ENCODE data around the gene FOXP1. TPM values are rescaled to one million over a fixed set of nuclear protein-coding genes. Genes with fewer than 3 reads are reported as not detected.

FOXP1 gene
- total and polyA plus RNA-seq, 2 of the 13 experiments (the other 11 are each of a cell fraction or from before 2014, with no cell fraction given) = 40.4 to 59.0 TPM

DNA sequence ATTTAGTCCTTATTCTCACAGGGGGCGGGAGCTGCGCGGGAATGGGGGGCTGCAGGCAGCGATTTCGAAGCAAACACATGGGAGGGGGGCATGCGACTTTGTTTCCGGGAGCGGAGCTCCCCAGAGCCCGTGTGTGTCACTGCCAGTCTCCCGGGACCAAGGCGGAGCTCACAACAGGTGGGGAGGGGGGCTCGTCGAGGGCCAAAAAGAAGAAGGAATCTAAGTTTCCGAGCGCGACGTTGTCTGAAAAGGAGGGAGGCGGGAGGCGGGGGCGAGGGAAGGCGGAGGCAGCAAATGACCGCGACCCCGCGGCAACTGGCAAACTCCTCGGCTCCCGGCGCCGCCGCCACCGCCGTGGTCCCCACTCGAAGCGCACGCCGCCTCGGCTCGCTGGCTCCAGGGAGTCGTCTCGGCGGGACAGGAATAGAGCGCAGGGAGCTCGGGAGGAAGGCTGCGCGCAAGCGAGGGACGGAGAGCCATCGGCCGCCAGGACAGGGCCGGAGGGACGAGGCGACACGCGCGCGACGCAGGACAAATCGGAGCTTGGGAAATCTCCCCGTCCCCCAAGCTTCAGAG is 1.4 kb downstream of the FOXP1 start (continued):
- TF ChIP-seq, protein P1, sequence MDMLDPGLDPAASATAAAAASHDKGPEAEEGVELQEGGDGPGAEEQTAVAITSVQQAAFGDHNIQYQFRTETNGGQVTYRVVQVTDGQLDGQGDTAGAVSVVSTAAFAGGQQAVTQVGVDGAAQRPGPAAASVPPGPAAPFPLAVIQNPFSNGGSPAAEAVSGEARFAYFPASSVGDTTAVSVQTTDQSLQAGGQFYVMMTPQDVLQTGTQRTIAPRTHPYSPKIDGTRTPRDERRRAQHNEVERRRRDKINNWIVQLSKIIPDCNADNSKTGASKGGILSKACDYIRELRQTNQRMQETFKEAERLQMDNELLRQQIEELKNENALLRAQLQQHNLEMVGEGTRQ (IDR thresholded peaks at IDR 0.05; ENCODE audit: low read depth, low read length) = no peak
- TF ChIP-seq, protein P1 (CRISPR knock-in tag; IDR thresholded peaks at IDR 0.05; ENCODE audit: borderline replicate concordance) = no peak
- TF ChIP-seq TOPORS (CRISPR knock-in tag; IDR thresholded peaks at IDR 0.05) = no peak
- TF ChIP-seq SP4 (CRISPR knock-in tag; IDR thresholded peaks at IDR 0.05) = peak; percentile 29; the same call in 1 of the 2 replicates
- TF ChIP-seq ZNF292 (CRISPR knock-in tag; IDR thresholded peaks at IDR 0.05; ENCODE audit: borderline replicate concordance, low read depth) = no peak
- peak; percentile 13; the same call in 1 of the 2 replicates for TF ChIP-seq FOXO1 (CRISPR knock-in tag; IDR thresholded peaks at IDR 0.05)
- no peak for TF ChIP-seq ZNF354B (CRISPR knock-in tag; IDR thresholded peaks at IDR 0.05)
- TF ChIP-seq, protein P2, sequence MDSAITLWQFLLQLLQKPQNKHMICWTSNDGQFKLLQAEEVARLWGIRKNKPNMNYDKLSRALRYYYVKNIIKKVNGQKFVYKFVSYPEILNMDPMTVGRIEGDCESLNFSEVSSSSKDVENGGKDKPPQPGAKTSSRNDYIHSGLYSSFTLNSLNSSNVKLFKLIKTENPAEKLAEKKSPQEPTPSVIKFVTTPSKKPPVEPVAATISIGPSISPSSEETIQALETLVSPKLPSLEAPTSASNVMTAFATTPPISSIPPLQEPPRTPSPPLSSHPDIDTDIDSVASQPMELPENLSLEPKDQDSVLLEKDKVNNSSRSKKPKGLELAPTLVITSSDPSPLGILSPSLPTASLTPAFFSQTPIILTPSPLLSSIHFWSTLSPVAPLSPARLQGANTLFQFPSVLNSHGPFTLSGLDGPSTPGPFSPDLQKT (CRISPR knock-in tag; IDR thresholded peaks at IDR 0.05; ENCODE audit: borderline replicate concordance) = no peak
- TF ChIP-seq RBFOX2 (IDR thresholded peaks at IDR 0.05; ENCODE audit: low read depth, low read length) = no peak
- no peak for TF ChIP-seq FOXJ3 (CRISPR knock-in tag; IDR thresholded peaks at IDR 0.05; ENCODE audit: borderline replicate concordance)
- TF ChIP-seq, protein P3, sequence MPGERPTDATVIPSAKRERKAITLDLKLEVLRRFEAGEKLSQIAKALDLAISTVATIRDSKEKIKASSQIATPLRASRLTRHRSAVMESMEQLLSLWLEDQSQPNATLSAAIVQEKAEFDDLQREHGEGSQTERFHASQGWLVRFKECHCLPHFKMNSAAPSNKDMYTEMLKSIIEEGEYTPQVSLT (CRISPR knock-in tag; IDR thresholded peaks at IDR 0.05; ENCODE audit: borderline replicate concordance, low read depth) = no peak
- no peak for TF ChIP-seq PAF1 (CRISPR knock-in tag; IDR thresholded peaks at IDR 0.05)
- TF ChIP-seq, protein P4, sequence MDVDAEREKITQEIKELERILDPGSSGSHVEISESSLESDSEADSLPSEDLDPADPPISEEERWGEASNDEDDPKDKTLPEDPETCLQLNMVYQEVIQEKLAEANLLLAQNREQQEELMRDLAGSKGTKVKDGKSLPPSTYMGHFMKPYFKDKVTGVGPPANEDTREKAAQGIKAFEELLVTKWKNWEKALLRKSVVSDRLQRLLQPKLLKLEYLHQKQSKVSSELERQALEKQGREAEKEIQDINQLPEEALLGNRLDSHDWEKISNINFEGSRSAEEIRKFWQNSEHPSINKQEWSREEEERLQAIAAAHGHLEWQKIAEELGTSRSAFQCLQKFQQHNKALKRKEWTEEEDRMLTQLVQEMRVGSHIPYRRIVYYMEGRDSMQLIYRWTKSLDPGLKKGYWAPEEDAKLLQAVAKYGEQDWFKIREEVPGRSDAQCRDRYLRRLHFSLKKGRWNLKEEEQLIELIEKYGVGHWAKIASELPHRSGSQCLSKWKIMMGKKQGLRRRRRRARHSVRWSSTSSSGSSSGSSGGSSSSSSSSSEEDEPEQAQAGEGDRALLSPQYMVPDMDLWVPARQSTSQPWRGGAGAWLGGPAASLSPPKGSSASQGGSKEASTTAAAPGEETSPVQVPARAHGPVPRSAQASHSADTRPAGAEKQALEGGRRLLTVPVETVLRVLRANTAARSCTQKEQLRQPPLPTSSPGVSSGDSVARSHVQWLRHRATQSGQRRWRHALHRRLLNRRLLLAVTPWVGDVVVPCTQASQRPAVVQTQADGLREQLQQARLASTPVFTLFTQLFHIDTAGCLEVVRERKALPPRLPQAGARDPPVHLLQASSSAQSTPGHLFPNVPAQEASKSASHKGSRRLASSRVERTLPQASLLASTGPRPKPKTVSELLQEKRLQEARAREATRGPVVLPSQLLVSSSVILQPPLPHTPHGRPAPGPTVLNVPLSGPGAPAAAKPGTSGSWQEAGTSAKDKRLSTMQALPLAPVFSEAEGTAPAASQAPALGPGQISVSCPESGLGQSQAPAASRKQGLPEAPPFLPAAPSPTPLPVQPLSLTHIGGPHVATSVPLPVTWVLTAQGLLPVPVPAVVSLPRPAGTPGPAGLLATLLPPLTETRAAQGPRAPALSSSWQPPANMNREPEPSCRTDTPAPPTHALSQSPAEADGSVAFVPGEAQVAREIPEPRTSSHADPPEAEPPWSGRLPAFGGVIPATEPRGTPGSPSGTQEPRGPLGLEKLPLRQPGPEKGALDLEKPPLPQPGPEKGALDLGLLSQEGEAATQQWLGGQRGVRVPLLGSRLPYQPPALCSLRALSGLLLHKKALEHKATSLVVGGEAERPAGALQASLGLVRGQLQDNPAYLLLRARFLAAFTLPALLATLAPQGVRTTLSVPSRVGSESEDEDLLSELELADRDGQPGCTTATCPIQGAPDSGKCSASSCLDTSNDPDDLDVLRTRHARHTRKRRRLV (CRISPR knock-in tag; IDR thresholded peaks at IDR 0.05) = no peak
- TF ChIP-seq GATAD1 (CRISPR knock-in tag; IDR thresholded peaks at IDR 0.05) = no peak
- no peak for TF ChIP-seq ZNF678 (CRISPR knock-in tag; IDR thresholded peaks at IDR 0.05)
- no peak for TF ChIP-seq ZNF274 (CRISPR knock-in tag; IDR thresholded peaks at IDR 0.05)
- no peak for TF ChIP-seq SRSF4 (IDR thresholded peaks at IDR 0.05; ENCODE audit: low read depth, low read length, poor library complexity, severe bottlenecking)
- no peak for TF ChIP-seq ZNF329 (CRISPR knock-in tag; IDR thresholded peaks at IDR 0.05; ENCODE audit: low read depth)
- TF ChIP-seq ZNF607 (CRISPR knock-in tag; IDR thresholded peaks at IDR 0.05; ENCODE audit: borderline replicate concordance) = peak; percentile 46; the same call in 1 of the 2 replicates
- 0 out of 2 replicates have a peak, but pooled peaks have one; percentile 13 for TF ChIP-seq ZNF614 (CRISPR knock-in tag; IDR thresholded peaks at IDR 0.05; ENCODE audit: borderline replicate concordance)
- no peak for TF ChIP-seq MTA3 (CRISPR knock-in tag; IDR thresholded peaks at IDR 0.05)
- no peak for TF ChIP-seq ZNF138 (CRISPR knock-in tag; IDR thresholded peaks at IDR 0.05; ENCODE audit: low read depth)
